GM12875 (cell line): ENCODE data around the gene MFAP2.

Experiments used
- H3K4me3 ChIP-seq: one replicate; pipeline ENCODE4 v1.5.1; 2011; ENCODE audit warnings: low read depth, low read length, control low read depth
- TF ChIP-seq, protein P1 (sequence below): IDR thresholded peaks from 2 replicates; pipeline ENCODE4 v1.5.1; 2011; ENCODE audit warnings: low read depth, mild to moderate bottlenecking, control low read depth, inconsistent platforms, low read length, moderate library complexity, borderline replicate concordance; ENCODE audit not compliant: insufficient read depth

Gene MFAP2, protein sequence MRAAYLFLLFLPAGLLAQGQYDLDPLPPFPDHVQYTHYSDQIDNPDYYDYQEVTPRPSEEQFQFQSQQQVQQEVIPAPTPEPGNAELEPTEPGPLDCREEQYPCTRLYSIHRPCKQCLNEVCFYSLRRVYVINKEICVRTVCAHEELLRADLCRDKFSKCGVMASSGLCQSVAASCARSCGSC

DNA sequence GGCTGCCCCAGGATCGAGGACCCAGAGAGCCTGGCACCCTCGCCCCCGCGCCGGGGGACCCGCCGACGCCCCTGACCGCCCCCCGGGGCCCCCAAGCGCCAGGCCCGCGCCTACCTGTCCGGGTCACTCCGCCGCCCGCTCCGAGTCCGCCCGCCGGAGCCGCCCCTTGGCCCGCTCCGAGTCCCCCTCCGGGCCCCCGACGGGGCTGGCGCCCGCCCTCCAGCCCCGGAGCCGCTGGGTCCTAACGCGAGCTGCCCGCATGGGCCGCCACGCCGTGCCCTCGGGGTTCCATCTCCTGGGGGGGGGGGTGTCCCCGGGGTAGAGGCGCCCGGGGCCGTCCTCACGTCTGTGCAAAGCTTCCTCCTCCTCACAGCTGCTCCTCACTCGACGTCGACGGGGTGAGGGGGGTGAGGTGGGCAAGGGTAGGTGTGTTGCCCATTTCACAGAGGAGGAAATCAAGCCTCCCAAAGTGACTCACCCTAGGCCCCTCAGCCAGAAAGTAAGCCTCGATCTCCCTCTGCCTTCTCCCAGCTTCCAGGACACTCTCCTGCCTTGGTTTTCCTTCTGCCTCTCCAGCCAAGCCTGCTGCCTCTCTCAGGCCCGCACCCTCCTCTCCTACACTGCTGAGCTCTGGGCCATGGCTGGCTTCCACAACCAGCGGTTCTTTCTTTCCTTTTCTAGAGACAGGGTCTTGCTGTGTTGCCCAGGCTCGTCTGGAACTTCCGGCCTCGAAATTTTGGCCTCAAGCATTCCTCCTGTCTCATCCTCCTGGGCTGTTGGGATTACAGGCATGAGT, at the start of gene MFAP2:
MFAP2 (minus strand) TSS at position 148 of the 796 bp plus-strand sequence. CDS start 2,347 bp downstream, outside the sequence.
- TF ChIP-seq, protein P1, sequence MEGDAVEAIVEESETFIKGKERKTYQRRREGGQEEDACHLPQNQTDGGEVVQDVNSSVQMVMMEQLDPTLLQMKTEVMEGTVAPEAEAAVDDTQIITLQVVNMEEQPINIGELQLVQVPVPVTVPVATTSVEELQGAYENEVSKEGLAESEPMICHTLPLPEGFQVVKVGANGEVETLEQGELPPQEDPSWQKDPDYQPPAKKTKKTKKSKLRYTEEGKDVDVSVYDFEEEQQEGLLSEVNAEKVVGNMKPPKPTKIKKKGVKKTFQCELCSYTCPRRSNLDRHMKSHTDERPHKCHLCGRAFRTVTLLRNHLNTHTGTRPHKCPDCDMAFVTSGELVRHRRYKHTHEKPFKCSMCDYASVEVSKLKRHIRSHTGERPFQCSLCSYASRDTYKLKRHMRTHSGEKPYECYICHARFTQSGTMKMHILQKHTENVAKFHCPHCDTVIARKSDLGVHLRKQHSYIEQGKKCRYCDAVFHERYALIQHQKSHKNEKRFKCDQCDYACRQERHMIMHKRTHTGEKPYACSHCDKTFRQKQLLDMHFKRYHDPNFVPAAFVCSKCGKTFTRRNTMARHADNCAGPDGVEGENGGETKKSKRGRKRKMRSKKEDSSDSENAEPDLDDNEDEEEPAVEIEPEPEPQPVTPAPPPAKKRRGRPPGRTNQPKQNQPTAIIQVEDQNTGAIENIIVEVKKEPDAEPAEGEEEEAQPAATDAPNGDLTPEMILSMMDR: no peak
- no peak within 1 kb of the TSS for H3K4me3 ChIP-seq

DNA sequence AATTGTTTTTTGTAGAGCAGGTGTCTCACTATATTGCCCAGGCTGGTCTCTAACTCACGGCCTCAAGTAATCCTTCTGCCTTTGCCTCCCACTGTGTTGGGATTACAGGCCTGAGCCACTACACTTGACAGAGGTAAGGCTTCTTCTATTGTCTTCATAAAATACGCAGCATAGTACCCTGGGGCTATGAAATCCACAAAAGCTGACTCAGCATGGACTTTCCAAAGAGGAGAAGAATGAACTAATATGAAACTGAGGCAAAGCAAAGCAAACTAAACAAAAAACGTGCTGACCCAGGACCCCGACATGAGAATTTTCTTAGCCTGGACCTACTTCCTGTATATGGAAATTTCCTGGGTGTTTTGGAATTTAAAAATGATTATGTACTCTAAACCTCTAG, 49.8 kb upstream of the MFAP2 start:
- TF ChIP-seq, protein P1: no peak
- H3K4me3 ChIP-seq: no peak overlapping the region

DNA sequence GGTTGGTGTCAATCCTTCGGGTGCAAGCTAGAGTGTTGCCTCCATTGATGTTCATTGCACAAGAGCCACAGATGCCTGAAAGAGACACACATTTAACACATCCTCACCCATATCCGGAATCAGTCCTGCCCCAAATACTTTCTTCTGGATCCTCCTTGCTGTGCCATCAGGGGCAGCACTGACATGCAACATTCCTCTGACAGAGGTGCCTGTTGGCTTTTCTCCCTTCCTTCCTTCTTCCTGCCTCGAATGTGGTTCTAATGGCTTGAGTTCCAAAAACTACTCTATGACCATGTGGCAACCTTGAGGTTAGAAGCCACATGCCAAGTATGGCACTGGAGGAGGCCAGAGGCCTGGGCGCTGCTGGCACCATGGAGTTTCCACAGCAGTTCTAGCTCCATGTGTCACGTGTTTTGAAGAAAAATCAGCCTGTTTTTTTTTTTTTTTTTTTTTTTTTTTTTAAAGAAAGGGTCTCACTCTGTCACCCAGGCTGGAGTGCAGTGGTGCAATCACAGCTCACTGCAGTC, 48.3 kb upstream of the MFAP2 start:
- H3K4me3 ChIP-seq: no peak overlapping the region
- TF ChIP-seq, protein P1: no peak

DNA sequence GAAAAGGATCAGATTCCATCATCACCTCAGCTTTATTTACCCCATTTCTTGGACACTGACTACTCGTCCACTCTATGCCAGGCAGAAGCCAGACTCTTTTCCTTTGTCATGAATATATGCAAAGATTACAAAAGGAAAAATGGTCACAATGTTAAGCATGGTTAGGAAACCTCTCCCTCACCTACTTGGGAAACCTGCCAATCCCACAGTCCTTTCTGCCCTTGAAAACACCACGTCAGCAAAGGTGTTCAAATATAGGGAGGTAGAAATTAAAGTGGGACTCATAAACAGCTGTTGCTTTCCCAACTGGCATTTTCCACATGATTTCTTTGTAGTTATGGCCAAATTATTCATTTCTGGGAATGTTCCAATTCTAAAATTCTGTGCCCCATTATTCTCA, 47.5 kb upstream of the MFAP2 start:
- TF ChIP-seq, protein P1: no peak
- no peak overlapping the region for H3K4me3 ChIP-seq

DNA sequence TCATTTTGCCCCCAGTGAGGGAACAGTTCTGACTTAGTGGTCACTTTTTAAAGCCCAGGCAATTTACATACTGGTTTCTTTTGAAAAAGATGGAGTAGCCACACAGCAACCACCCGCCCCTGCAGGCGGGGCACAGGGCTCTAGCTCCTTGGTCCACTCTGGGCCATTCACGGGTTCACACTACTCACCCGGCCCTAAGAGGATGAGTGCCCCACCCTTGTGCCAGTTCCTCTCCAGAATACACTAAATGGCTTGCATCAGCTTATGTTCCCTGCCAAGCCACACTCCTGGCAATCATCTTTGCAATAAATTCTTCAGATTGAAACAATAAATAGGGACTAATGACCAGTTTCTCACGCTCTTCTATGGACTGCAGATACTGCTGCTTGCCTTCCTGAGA, 47.0 kb upstream of the MFAP2 start:
- H3K4me3 ChIP-seq: no peak overlapping the region
- TF ChIP-seq, protein P1: no peak

DNA sequence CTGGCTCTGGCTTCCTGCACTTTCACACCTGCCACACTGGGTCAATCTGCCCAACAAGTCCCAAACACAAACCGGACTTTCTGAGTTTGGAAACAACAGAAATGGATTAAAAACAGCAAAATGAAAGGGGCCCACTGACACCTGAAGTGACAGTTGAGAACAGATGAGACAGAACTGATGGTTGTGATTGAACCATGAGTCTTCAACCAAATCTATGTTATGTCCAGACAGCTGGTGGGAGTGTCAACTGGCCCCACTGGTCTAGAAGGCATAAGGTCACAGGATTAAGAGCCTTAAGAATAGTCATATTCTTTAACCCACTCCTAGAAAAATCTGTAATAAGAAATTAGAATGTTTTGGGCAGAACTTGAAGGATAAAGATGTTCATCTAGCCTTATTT, 44.3 kb upstream of the MFAP2 start:
- TF ChIP-seq, protein P1: no peak

More for the DNA sequence above, 44.3 kb upstream of the MFAP2 start:
- no peak overlapping the region for H3K4me3 ChIP-seq
